HG03025 (cell line): ENCODE measurements around the gene MRPL21.
"Not testable (repeated sequence)": the region's sequence is repeated elsewhere in the genome, so short reads cannot be mapped to it uniquely, and the experiment has no call there.

Experiments used
- ATAC-seq: cut with Tn5 transposase; IDR thresholded peaks from one replicate; pipeline ENCODE4 v1.9.1; 2021; ENCODE audit warnings: mild to moderate bottlenecking, moderate library complexity; ENCODE audit not compliant: unreplicated experiment, low FRiP score

Gene MRPL21

DNA sequence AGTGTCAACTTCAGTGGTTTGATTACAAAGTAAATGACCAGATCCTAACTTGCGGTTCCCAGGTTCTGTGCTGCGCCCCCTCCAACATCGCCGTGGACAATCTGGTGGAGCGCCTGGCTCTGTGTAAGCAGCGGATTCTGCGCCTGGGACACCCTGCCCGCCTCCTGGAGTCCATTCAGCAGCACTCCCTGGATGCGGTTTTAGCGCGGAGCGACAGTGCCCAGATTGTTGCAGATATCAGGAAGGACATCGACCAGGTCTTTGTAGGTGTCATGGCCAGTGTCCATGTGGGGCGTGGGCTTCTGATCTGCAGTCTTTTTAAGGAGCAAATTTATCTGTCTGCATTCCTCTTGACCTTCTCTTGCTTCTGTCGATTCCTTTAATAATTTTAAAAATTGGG, 11.1 kb upstream of the MRPL21 start:
- no peak for ATAC-seq

DNA sequence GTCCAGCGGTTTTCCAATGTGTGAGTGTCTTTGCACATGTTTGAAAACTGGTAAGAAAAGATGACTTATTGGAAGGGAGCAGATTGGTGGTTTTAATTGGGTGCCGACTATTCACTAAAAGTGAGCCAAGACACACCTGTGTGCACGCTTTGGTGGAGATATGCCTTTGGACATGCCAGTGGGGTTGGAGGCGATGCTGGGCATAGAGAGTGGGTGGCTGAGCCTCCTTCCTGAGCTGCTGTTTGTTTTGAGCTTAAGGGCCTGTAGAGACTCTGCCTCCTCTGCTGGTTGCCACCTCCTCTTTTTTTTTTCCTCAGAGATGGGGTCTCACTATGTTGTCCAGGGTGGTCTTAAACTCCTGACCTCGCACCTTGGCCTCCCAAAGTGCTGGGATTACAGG, 9.6 kb upstream of the MRPL21 start:
- no peak for ATAC-seq

- ATAC-seq: no peak
These were observed 8.6 kb upstream of the MRPL21 start for GRCh38 chr11:68912254-68912653.

DNA sequence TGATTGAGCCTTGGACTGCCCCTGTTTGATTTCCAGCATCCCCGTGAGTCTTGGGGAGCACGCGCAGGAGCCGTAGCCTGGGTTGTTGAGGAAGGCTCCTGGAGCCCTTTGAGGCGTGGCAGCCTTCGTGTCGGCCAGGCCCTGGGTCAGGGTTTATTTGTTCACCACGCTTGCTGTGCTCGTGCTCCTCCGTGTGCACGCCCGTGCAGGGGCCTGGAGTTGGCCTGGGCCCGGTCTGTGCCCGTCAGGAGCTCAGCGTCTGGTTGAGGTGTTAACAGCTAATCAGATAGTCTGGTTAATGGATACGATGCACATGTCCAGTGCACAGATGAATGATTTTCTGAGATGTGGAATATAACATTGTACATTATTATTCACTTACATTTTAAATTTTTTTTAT, 8.1 kb upstream of the MRPL21 start:
- no peak for ATAC-seq

GRCh38 chr11:68910965-68911364, 7.3 kb upstream of the MRPL21 start:
- no peak for ATAC-seq

- ATAC-seq: no peak
These were observed 4.6 kb upstream of the MRPL21 start for GRCh38 chr11:68908273-68908672.

- no peak for ATAC-seq
These were observed 2.1 kb upstream of the MRPL21 start for GRCh38 chr11:68905421-68906360.

DNA sequence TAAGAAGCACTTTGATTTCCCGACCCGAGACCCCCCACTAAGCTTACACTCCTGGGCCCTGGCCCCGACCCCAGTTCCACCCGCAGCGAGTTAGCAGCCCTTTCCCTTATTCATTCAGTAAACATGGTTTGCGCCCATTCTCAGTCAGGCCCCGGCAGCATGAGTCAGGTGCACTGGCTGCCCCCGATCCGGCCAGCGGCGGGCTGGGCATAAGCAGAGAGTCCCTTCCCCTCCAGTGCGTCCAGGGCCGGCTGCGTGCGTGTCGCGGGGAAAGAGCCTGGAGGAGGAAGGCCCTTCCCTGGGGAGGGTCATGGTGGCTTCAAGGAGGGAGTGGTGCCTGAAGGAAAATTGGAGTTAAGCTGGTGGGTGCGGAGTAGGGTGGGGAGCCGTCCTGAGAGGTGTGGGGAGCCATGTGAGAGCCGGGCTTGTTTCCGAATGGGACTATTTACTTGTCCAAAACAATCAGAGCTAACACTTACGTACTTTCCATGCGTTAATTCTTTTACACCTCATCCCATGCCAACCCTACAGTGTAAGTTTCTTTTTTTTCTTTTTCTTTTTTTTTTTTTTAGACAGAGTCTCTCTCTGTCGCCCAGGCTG, 716 bp upstream of the MRPL21 start:
- ATAC-seq: peak; percentile 2

DNA sequence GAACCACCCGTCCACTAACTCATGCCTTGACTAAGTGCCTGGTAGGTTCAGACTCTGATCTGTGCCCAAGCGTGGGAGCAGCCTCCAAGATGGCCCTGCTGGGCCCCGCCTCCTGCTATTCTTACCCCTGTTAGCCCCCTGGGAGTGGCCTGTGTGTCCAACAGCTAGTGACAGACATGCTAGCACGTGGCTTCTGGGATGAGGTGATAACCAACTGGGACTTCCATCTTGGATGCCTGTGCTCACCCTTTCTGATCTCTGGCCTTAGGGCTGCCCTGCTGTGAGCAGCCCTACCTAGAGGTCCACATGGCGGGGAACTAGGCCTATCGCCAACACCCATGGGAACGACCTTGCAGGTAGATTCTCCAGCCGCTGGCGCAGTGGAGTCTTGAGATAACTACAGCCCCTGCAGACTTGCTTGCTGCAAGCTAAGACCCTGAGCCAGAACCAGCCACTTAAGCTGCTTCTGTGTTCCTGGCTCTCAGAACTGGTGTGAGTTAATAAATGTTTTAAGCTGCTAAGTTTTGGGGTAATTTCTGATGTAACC, 2.7 kb downstream of the MRPL21 start:
- ATAC-seq: no peak

- ATAC-seq: no peak
These were observed 6.2 kb downstream of the MRPL21 start for GRCh38 chr11:68897441-68897840.

DNA sequence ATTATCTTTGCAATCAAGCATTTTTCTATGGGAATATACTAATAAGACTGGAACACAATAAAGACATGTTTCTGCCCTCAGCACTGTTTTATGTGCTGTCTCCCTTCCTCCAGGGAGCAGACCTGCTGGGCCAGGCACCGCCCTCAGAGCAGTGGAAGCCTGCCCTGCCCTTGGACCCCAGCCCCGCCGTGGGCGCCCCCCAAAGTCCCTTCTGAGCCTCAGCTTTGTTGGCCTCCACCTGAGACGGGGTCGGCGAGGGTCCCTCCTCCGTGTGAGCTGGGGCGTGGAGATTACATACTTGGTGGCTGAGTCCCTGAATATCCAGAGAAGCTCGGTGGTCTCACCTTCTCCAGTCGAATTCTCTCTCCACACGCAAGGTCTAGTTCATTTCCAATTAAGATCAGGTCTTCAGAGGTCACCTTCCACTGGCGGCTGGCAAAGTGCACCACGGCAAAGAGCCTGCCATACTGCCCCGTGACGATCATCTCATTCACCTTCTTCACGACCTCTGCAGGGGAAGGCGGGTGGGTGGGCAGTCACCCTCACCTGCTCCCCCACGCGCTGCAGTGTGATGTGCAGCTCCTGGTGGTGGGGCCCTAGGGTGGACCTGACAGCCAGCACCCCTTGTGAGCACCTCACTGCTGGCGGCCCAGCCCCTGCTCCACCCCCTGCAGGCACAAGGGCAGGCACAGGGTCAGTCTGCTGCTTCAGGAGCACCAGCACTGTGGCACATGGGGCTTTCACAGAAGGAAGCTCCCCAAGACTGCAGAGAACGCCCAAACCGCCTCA, 7.3 kb downstream of the MRPL21 start:
- no peak for ATAC-seq

DNA sequence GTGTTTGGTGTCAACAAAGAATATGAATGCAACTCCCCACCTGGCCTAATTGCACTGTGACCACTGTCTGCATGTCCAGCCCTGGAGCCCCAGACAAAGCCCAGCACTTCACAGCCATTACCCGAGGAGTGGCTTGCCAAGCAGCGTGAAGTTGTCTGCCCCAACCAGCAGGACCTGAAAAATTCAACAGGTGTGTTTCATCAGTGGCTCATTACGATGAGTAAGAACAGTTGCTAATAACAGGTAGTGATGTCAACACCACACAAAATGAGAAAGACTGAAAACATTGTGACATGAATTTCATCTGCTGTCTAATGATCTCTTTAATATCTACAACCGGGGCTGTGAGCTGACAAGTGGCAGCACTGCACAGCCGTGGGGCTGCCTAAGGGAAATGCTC, 10.3 kb downstream of the MRPL21 start:
- no peak for ATAC-seq

DNA sequence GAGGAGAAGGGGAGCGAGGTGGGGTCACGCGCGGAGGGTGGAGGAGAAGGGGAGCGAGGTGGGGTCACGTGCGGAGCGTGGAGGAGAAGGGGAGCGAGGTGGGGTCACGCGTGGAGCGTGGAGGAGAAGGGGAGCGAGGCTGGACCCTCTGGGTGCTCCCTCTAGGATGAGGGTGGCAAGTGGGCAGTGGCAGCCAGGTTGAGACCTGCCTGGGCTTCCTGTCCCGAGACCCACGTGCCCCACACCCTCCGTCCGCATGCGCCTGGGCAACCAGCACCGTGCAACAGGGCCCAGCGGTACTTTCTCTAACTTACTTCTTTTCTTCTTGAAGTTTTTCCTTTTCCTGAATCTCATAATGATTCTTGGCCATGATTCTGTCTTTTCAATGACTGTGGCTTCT, 11.1 kb downstream of the MRPL21 start:
- ATAC-seq: no peak

DNA sequence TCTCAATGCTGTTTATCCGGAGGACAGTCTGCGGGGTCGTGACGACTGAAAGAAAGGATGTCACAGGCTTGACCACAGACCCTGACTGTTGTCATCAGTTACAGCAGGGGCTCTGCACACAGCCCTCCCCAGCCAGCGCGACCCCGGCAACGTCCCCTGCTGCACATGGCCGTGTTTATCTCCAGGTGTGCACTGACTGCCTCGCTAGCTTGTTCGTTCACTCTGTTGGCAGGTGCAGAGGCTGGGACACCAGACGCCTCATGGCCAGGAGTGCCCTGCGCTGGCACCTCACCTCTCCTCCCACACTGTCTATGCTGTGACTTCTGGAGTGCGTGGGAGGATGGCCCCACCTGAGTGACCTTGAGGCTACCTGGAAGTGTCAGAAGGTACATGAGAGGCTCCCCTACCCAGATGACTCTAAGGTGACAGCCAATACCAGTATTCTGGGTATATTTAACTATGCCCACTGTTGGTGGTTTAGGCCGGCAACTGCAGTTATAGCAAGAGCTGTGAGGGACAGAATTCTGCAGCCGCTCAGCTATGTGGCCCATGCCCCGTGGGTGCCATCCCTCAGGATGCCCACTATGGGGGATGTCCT, 12.2 kb downstream of the MRPL21 start:
- no peak for ATAC-seq

- ATAC-seq: no peak
These were observed 13.0 kb downstream of the MRPL21 start for GRCh38 chr11:68890490-68891231.

GRCh38 chr11:68889948-68890446, 13.6 kb downstream of the MRPL21 start:
- ATAC-seq: no peak

- ATAC-seq: not testable (repeated sequence)
These were observed 18.8 kb downstream of the MRPL21 start for GRCh38 chr11:68884827-68885226.

GRCh38 chr11:68882391-68882790, 21.2 kb downstream of the MRPL21 start:
- ATAC-seq: no peak

- ATAC-seq: no peak
These were observed 22.3 kb downstream of the MRPL21 start for GRCh38 chr11:68881320-68881719.

DNA sequence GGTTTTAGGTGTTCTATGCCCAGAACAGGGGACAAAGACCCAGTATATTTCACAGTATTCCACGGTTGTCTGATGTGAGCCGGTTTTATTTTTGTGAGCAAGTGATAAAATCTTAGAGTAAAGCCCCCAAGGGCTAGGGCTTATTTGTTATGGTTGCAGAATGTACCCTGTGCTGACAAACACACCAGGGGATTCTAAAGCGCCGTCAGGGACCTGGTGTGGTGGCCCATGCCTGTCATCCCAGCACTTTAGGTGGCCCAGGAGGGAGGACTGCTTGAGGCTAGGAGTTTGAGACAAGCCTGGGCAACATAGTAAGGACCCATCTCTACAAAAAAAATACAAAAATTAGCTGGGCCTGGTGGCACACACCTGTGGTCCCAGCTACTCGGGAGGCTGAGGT, 22.8 kb downstream of the MRPL21 start:
- ATAC-seq: no peak
